Bronchial epithelial cell (primary cell): ENCODE results near the gene CREBBP. TPM values are rescaled to one million over a fixed set of nuclear protein-coding genes. Genes with fewer than 3 reads are reported as not detected.

ENCODE experiments used
- DNase-seq: peaks from one replicate; pipeline ENCODE4 v3.0.0-alpha.2; 2010; ENCODE audit warnings: low read depth
- FAIRE-seq: peaks from 2 replicates; lab custom pipeline; 2011; peaks lifted over from hg19 to GRCh38; lab: Jason Lieb, UNC
- H3K27me3 ChIP-seq: 2 replicates; pipeline ENCODE4 v1.5.1; 2011; ENCODE audit warnings: low read length; ENCODE audit not compliant: control insufficient read depth, insufficient read depth
- H3K36me3 ChIP-seq: 2 replicates; pipeline ENCODE4 v1.5.1; 2011; ENCODE audit warnings: low read length; ENCODE audit not compliant: control insufficient read depth, insufficient read depth
- H3K4me3 ChIP-seq: 2 replicates; pipeline ENCODE4 v1.5.1; 2011; ENCODE audit warnings: mild to moderate bottlenecking, low read depth, low read length, control low read depth
- total RNA-seq: library from RNA; depleted of rRNA; stranded (reverse); fragments of >200 nt; gene quantifications from 2 replicates; pipeline ENCODE4 v1.2.1, GENCODE V29; 2014
- TF ChIP-seq, protein P1 (sequence below): IDR thresholded peaks from 2 replicates; pipeline ENCODE4 v1.5.1; 2011; ENCODE audit warnings: mild to moderate bottlenecking, moderate library complexity, low read length, control low read depth, inconsistent platforms; ENCODE audit not compliant: insufficient read depth, severe bottlenecking

CREBBP gene
- total RNA-seq, 1 donor from 2014 or later = 7.4 TPM

DNA sequence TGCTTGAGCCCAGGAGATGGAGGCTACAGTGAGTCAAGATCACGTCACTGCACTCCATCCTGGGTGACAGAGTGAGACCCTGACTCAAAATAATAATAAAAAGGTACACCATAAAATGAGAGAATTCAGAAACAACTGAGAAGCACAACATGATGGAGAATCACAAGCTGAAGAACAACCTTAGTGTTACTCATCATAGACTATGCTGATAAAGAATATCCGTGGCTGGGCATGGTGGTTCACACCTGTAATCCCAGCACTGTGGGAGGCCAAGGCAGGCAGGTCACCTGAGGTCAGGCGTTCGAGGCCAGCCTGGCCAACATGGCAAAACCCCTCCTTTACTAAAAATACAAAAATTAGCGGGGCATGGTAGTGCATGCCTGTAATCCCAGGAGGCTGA is 16.0 kb downstream of the CREBBP start:
- TF ChIP-seq, protein P1, sequence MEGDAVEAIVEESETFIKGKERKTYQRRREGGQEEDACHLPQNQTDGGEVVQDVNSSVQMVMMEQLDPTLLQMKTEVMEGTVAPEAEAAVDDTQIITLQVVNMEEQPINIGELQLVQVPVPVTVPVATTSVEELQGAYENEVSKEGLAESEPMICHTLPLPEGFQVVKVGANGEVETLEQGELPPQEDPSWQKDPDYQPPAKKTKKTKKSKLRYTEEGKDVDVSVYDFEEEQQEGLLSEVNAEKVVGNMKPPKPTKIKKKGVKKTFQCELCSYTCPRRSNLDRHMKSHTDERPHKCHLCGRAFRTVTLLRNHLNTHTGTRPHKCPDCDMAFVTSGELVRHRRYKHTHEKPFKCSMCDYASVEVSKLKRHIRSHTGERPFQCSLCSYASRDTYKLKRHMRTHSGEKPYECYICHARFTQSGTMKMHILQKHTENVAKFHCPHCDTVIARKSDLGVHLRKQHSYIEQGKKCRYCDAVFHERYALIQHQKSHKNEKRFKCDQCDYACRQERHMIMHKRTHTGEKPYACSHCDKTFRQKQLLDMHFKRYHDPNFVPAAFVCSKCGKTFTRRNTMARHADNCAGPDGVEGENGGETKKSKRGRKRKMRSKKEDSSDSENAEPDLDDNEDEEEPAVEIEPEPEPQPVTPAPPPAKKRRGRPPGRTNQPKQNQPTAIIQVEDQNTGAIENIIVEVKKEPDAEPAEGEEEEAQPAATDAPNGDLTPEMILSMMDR = no peak
- Histone ChIP-seq H3K4me3 (no peak overlapping the region), H3K36me3 (no peaks in the 10 kb centered on the region), H3K27me3 (no peaks in the 10 kb centered on the region)
- DNase-seq (no peak), FAIRE-seq (no peak)

DNA sequence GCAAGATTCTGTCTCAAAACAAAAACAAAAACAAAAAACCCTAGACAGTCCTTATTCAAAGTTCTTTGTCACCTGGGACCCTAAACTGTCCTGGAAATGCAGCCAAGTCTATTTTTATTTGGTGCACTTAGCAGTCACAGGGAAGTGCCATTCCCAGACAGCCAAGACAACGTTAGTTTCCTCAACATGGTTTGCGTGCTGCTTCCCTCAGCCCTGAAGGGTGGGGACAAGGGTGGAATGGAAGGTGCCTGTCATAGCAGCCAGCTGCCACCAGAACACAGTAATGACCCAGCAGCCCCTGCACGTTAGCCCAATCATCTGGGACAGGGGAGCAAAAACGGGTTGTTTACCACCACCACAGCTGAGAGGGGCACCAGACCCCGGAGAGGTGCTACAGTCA is 16.9 kb downstream of the CREBBP start:
- DNase-seq = no peak
- no peaks in the 10 kb centered on the region for H3K36me3 ChIP-seq
- H3K27me3 ChIP-seq = no peaks in the 10 kb centered on the region
- TF ChIP-seq, protein P1 = no peak
- H3K4me3 ChIP-seq = no peak overlapping the region
- no peak for FAIRE-seq

- H3K4me3 ChIP-seq = no peak overlapping the region
- no peak for FAIRE-seq
- TF ChIP-seq, protein P1 = no peak
- H3K36me3 ChIP-seq = no peaks in the 10 kb centered on the region
- no peak for DNase-seq
- no peaks in the 10 kb centered on the region for H3K27me3 ChIP-seq
These were observed 18.6 kb downstream of the CREBBP start for GRCh38 chr16:3861808-3862451.

- TF ChIP-seq, protein P1 = no peak
- FAIRE-seq (no peak), DNase-seq (no peak)
- Histone ChIP-seq H3K27me3 (no peaks in the 10 kb centered on the region), H3K36me3 (no peaks in the 10 kb centered on the region), H3K4me3 (no peak overlapping the region)
These were observed 20.6 kb downstream of the CREBBP start for GRCh38 chr16:3859889-3860288.

DNA sequence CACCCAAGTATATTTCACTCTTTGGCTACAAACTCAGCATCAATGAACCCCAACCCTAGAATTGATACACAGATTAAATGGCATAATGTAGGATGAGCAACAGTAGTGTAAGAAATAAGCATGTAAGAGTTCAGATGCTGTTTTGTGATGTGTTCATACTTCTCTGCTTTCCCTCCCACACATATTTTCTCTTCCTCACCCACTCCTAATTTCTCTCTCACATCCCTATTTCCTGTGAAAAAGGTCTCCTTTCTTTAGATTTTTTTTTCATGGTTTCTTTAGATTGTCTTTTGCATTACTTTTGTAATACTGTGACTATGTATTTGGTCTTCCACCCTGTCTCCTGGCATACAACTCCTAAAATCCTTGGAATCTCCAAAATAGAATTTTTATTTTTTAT is 21.7 kb downstream of the CREBBP start:
- FAIRE-seq = no peak
- Histone ChIP-seq H3K4me3 (no peak overlapping the region), H3K36me3 (no peaks in the 10 kb centered on the region), H3K27me3 (no peaks in the 10 kb centered on the region)
- TF ChIP-seq, protein P1 = no peak
- DNase-seq = no peak
